SK-N-MC (cell line): Measurements from ENCODE around the gene KCNQ1.

Source experiments
- FOXP2 ChIP-seq: optimal IDR thresholded peaks from 2 replicates; pipeline ENCODE3; 2011; ENCODE audit warnings: mild to moderate bottlenecking, moderate library complexity; ENCODE audit not compliant: insufficient read depth; ENCODE audit errors: extremely low read length, control extremely low read depth
- POLR2AphosphoS5 ChIP-seq: IDR thresholded peaks from 2 replicates; pipeline ENCODE4 v1.6.1; 2012; ENCODE audit warnings: mild to moderate bottlenecking, low read depth, low read length, borderline replicate concordance

DNA sequence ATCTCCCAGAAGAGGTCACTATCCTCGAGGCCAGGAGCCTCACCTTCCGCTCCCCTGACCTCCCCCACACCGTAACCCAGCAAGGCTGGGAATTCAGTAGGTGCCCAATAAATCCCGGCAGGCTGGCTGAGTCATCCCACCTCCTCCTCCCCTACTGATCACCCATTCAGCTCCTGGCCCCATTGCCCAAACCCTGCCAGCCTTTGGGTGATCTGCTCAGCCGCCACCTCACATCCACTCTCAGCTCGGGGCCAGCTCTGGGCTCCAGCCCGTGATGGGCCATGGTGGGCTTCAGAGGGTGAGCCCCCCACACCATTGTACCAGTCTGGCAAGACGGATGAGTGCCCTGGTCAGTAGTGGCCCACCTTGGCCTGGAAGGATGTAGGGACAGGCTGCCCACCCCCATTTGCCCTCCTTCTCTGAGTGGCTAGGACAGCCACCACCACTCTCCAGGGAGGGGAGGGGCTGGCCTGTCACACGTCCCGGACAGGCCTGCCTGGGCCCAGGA, 8.7 kb upstream of the KCNQ1 start:
- TF ChIP-seq POLR2AphosphoS5 (no peak), FOXP2 (no peak)
